CD4-positive, alpha-beta memory T cell (primary cell): ENCODE results near the gene EXD2. TPM values are rescaled to one million over a fixed set of nuclear protein-coding genes. Genes with fewer than 3 reads are reported as not detected.

ENCODE experiments used
- CTCF ChIA-PET: fragments of 350-600 bp; sonication (Branson Sonifier 250); formaldehyde crosslinking; loops from one replicate; lab custom pipeline; 2021; ENCODE audit warnings: inconsistent platforms; ENCODE audit not compliant: partially characterized antibody; lab: Charles Lee
- POLR2A ChIA-PET: fragments of 350-600 bp; sonication (Branson Sonifier 250); formaldehyde crosslinking; loops from one replicate; lab custom pipeline; 2021; ENCODE audit not compliant: partially characterized antibody; lab: Charles Lee
- DNase-seq, 5 donors: peaks; one replicate each; pipeline versions ENCODE4 v3.0.0 to v3.0.0-alpha.2; 2020 to 2022; ENCODE audit warnings: mixed read lengths in 1 of 5
- H3K27ac ChIP-seq: one replicate; pipeline ENCODE4 v1.7.0; 2013; ENCODE audit warnings: low read depth, low read length
- H3K27me3 ChIP-seq: 2 replicates; pipeline ENCODE4 v1.7.0; 2013; ENCODE audit warnings: mild to moderate bottlenecking, low read length, moderate library complexity; ENCODE audit not compliant: insufficient read depth
- H3K36me3 ChIP-seq: 2 replicates; pipeline ENCODE4 v1.7.0; 2013; ENCODE audit warnings: mild to moderate bottlenecking, low read length, moderate library complexity; ENCODE audit not compliant: insufficient read depth
- H3K4me1 ChIP-seq: 2 replicates; pipeline ENCODE4 v1.7.0; 2013; ENCODE audit warnings: mild to moderate bottlenecking, low read length, moderate library complexity; ENCODE audit not compliant: insufficient read depth
- H3K4me3 ChIP-seq, 2 donors: one replicate each; pipeline ENCODE4 v1.7.0; 2013; ENCODE audit warnings: low read length in 2 of 2, mild to moderate bottlenecking in 1 of 2
- H3K9me3 ChIP-seq, 2 donors: one replicate each; pipeline ENCODE4 v1.7.0; 2013; ENCODE audit warnings: low read length in 2 of 2, control low read depth in 1 of 2; ENCODE audit not compliant: control insufficient read depth in 1 of 2
- H3K27ac Mint-ChIP-seq, 7 donors: one replicate each; pipeline ENCODE4 v1.8.0; 2020 to 2021; ENCODE audit warnings: mixed read lengths in 7 of 7, mild to moderate bottlenecking in 6 of 7, inconsistent platforms in 3 of 7, moderate library complexity in 3 of 7
- H3K27me3 Mint-ChIP-seq, 2 donors: one replicate each; pipeline ENCODE4 v1.8.0; 2020 to 2021; ENCODE audit warnings: mixed read lengths in 2 of 2
- H3K36me3 Mint-ChIP-seq, 2 donors: one replicate each; pipeline ENCODE4 v1.8.0; 2020 to 2021; ENCODE audit warnings: mixed read lengths in 2 of 2, inconsistent platforms in 1 of 2, mild to moderate bottlenecking in 1 of 2
- H3K4me1 Mint-ChIP-seq, 4 donors: one replicate each; pipeline ENCODE4 v1.8.0; 2020 to 2021; ENCODE audit warnings: mixed read lengths in 4 of 4, mild to moderate bottlenecking in 1 of 4
- H3K4me3 Mint-ChIP-seq, 8 donors: one replicate each; pipeline ENCODE4 v1.8.0; 2020 to 2021; ENCODE audit warnings: mixed read lengths in 8 of 8, mild to moderate bottlenecking in 7 of 8, moderate library complexity in 6 of 8, inconsistent platforms in 3 of 8
- H3K9me3 Mint-ChIP-seq, 8 donors: one replicate each; pipeline ENCODE4 v1.8.0; 2020 to 2021; ENCODE audit warnings: mixed read lengths in 8 of 8, mild to moderate bottlenecking in 5 of 8, inconsistent platforms in 3 of 8, moderate library complexity in 1 of 8
- intact Hi-C: fragments of 100-400 bp; cut with micrococcal nuclease; formaldehyde crosslinking; loops from one replicate; pipeline ENCODE4 v1.15.1; 2023
- polyA plus RNA-seq, 2 donors: library from polyadenylated mRNA; unstranded; fragments of 300-500 nt; fragmentation: Illumina TruSeq; gene quantifications; one replicate each; pipeline ENCODE4 v1.2.3, GENCODE V29; 2021
- total RNA-seq, 2 experiments: library from RNA; stranded (reverse); gene quantifications; one replicate each; pipeline ENCODE4 v1.2.3, GENCODE V29; 2021

The EXD2 gene
- total and polyA plus RNA-seq, 4 experiments from 2014 or later: 4.6 to 15.7 (median 11.6) TPM

DNA sequence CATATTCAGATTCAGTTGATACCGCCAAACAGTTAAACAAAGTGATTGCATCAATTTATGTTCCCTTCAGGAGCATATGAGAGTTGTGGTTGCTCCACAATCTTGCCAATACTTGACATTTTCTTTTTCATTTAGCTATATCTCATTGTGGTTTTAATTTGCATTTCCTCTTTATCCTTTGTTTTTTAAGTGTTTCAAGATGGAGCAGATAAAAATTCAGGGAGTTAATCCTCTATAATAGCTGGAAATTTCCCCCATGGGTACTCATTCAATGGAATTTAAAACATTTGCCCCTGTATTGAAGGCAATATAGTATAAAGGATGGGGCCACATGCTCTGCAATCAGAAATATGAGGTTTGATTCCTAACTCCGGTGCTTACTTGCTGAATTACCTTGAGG lies 1.1 kb upstream of the EXD2 start:
- no peak for DNase-seq
- no peak overlapping the region for H3K4me3 ChIP-seq
- Mint-ChIP-seq H3K27ac (no peak overlapping the region), H3K9me3 (no peaks in the 10 kb centered on the region), H3K4me3 (peak overlapping the region in 4 of 8 donors; percentile 1 to 97 (median 51)), H3K27me3 (peaks cover 0 to 1% of the 10 kb centered on the region in 2 donors), H3K4me1 (peaks cover 13 to 25% (median 19%) of the 10 kb centered on the region in 4 donors), H3K36me3 (peaks cover 0 to 3% of the 10 kb centered on the region in 2 donors)
- peaks cover 10% of the 10 kb centered on the region for H3K4me1 ChIP-seq
- no peaks in the 10 kb centered on the region for H3K27me3 ChIP-seq
- no peak overlapping the region for H3K27ac ChIP-seq
- no peaks in the 10 kb centered on the region for H3K36me3 ChIP-seq
- no peaks in the 10 kb centered on the region for H3K9me3 ChIP-seq
- ChIA-PET POLR2A (interaction anchor here (1.0 to 3.7 kb wide), 3 partner anchors 38 to 577 kb away, joined by 3 to 78 read pairs (median 3); partner anchors contain the start of genes DCAF5 and SRSF5), CTCF (interaction anchor here (1.2 to 3.3 kb wide), 2 partner anchors 10 to 39 kb away, joined by 3 to 19 read pairs; no protein-coding TSS in a partner anchor)
- intact Hi-C loops: loop anchor here (5.0 kb wide), 1 partner anchor 207 kb away; the partner anchor contains the start of genes ERH and SLC39A9

DNA sequence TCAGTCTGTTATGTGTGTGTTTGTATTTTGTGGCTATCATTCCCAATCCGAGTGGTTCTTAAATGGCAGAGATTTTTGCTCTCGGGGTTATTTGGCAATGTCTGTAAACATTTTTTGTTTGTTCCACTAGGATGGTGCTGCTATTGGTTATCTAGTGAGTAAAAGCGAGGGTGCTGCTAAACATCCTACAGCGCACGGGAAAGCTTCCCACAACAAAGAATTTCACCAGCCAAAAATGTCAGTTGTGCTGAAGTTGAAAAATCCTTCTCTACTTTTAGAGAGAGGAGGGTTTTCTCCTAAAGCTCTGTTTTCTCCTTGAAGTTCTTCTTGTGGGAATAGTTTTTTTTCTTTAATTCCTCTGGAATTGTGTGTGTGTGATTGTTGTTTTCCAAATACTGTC lies 2.4 kb downstream of the EXD2 start:
- H3K27me3 Mint-ChIP-seq: no peaks in the 10 kb centered on the region

DNA sequence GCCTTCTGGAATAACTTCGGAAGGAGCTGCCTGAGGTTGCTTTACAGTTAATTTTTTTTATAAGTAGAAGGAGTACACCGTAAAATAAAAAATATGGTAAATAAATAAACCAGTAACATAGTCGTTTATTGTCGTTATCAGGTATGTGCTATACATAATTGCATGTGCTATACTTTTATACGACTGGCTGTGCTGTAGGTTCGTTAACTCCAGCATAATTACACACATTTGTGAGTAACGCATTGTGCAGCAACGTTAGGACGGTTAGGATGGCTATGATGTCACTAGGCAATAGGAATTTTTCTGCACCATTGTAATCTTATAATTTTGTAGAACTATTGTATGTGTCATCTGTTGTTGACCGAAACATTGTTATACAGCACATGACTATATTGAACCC lies 8.5 kb downstream of the EXD2 start:
- CTCF ChIA-PET: interaction anchor here (1.1 to 1.3 kb wide), 2 partner anchors 9 to 49 kb away, joined by 3 to 5 read pairs; partner anchors contain the start of gene EXD2
- Mint-ChIP-seq H3K27me3 (no peaks in the 10 kb centered on the region), H3K36me3 (peaks cover 0 to 4% of the 10 kb centered on the region in 2 donors), H3K4me3 (no peak overlapping the region), H3K4me1 (peaks cover 0 to 6% (median 5%) of the 10 kb centered on the region in 4 donors), H3K9me3 (no peaks in the 10 kb centered on the region), H3K27ac (no peak overlapping the region)
- Histone ChIP-seq H3K27me3 (no peaks in the 10 kb centered on the region), H3K9me3 (no peaks in the 10 kb centered on the region), H3K4me3 (no peak overlapping the region), H3K36me3 (no peaks in the 10 kb centered on the region), H3K4me1 (no peaks in the 10 kb centered on the region), H3K27ac (no peak overlapping the region)
- intact Hi-C loops: no loop called here
- POLR2A ChIA-PET: interaction anchor here (0.9 kb wide), 1 partner anchor 568 kb away, joined by 3 read pairs; no protein-coding TSS in a partner anchor
- DNase-seq: no peak

More for the DNA sequence above, 2.4 kb downstream of the EXD2 start:
- H3K4me3 ChIP-seq: no peak overlapping the region
- no peaks in the 10 kb centered on the region for H3K27me3 ChIP-seq
- no peaks in the 10 kb centered on the region for H3K9me3 ChIP-seq
- Mint-ChIP-seq H3K4me1 (peaks cover 20 to 26% (median 23%) of the 10 kb centered on the region in 4 donors), H3K4me3 (peak overlapping the region in 3 of 8 donors; percentile 57 to 77 (median 65)), H3K9me3 (no peaks in the 10 kb centered on the region), H3K27ac (peak overlapping the region in 2 of 7 donors; percentile 13 to 29), H3K36me3 (peaks cover 0 to 5% of the 10 kb centered on the region in 2 donors)
- no peak overlapping the region for H3K27ac ChIP-seq
- H3K4me1 ChIP-seq: peaks cover 10% of the 10 kb centered on the region
- intact Hi-C loops: loop anchor here (5.0 kb wide), 1 partner anchor 204 kb away; the partner anchor contains the start of genes ERH and SLC39A9
- H3K36me3 ChIP-seq: no peaks in the 10 kb centered on the region
- ChIA-PET POLR2A (no interaction called here), CTCF (interaction anchor here (0.5 to 1.0 kb wide), 2 partner anchors 64 to 1249 kb away, joined by 3 read pairs; no protein-coding TSS in a partner anchor)
- DNase-seq: no peak

DNA sequence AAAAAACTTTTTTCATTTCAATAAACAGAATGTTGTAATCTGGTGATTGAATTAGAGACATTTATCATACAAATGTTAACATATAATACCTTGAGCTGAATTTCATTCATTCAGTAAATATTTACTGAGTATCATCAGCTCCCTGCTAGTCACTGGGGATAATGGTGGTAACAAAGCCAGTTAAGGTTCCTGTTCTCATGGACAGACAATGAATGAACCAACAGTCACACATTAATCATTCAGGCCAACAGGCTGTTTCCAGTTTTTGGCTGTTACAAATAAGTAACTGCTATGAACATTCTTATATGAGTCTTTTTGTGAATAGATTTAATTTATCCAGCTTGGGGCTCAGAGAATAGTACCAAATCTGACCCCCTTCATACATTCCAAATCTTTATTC lies 13.5 kb downstream of the EXD2 start:
- no peak for DNase-seq
- Histone ChIP-seq H3K9me3 (no peaks in the 10 kb centered on the region), H3K36me3 (peaks cover under 1% of the 10 kb centered on the region), H3K4me1 (no peaks in the 10 kb centered on the region), H3K27me3 (no peaks in the 10 kb centered on the region), H3K27ac (no peak overlapping the region), H3K4me3 (no peak overlapping the region)
- no peak overlapping the region for H3K4me3 Mint-ChIP-seq
- intact Hi-C loops: no loop called here
- no peak overlapping the region for H3K27ac Mint-ChIP-seq
- H3K9me3 Mint-ChIP-seq: no peaks in the 10 kb centered on the region
- POLR2A ChIA-PET: no interaction called here
- no peaks in the 10 kb centered on the region for H3K4me1 Mint-ChIP-seq
- CTCF ChIA-PET: interaction anchor here (0.7 kb wide), 1 partner anchor 75 kb away, joined by 3 read pairs; no protein-coding TSS in a partner anchor
- no peaks in the 10 kb centered on the region for H3K27me3 Mint-ChIP-seq
- H3K36me3 Mint-ChIP-seq: peaks cover 7 to 8% of the 10 kb centered on the region in 2 donors

DNA sequence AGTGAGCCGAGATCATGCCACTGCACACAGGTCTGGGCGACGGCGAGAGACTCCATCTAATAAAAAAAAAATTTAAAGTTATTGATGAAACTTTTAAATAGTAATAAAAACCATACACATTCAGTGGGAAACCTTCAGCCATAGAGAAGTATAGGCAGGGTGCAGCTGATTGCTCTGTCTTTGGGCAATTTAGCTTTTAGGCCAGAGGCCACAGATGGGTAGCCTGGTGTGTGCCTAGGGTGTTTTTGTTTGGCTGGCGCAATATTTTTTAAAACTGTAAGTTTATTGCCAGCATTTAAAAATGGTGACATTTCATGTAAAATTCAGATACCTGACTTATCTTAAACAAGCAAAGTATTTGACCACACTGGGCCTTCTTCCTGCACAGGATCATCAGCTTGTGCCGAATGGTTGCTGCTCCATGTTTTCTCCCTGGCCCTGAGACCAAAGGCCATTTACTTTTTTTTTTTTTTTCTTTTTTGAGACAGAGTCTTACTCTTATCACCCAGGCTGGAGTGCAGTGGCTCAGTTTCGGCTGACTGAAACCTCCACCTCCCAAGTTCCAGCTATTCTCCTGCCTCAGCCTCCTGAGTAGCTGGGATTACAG lies 16.2 kb downstream of the EXD2 start:
- peaks cover 0 to 2% (median 0%) of the 10 kb centered on the region in 4 donors for H3K4me1 Mint-ChIP-seq
- H3K27me3 Mint-ChIP-seq: no peaks in the 10 kb centered on the region
- Histone ChIP-seq H3K27ac (no peak overlapping the region), H3K9me3 (no peaks in the 10 kb centered on the region), H3K36me3 (peaks cover 4% of the 10 kb centered on the region), H3K4me3 (no peak overlapping the region), H3K4me1 (no peaks in the 10 kb centered on the region), H3K27me3 (no peaks in the 10 kb centered on the region)
- ChIA-PET POLR2A (no interaction called here), CTCF (interaction anchor here (0.6 kb wide), 1 partner anchor 45 kb away, joined by 4 read pairs; no protein-coding TSS in a partner anchor)
- intact Hi-C loops: no loop called here
- no peaks in the 10 kb centered on the region for H3K9me3 Mint-ChIP-seq
- no peak overlapping the region for H3K27ac Mint-ChIP-seq
- H3K36me3 Mint-ChIP-seq: peaks cover 13 to 23% of the 10 kb centered on the region in 2 donors
- DNase-seq: no peak
- H3K4me3 Mint-ChIP-seq: no peak overlapping the region

DNA sequence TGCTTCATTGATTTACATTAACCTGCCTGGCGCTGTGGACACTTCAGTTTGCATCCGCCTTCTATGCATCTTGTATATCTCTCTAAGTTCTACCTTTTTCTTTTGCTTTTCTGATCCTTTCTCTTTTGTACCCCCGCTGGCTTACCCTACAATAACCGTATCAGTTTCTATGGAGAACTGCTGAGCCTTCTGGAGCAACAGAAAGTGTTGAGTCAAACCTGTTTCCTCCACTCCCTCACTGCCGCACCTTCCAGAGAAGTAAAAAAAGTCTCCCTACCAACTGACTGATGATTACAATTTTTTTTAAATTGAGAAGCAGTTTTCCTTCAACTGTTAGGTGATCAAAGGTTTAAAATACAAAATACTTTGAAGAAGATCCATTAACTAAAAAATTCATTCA lies 17.4 kb downstream of the EXD2 start:
- POLR2A ChIA-PET: no interaction called here
- no peaks in the 10 kb centered on the region for H3K4me1 ChIP-seq
- H3K9me3 ChIP-seq: no peaks in the 10 kb centered on the region
- CTCF ChIA-PET: no interaction called here
- Mint-ChIP-seq H3K27me3 (no peaks in the 10 kb centered on the region), H3K4me3 (no peak overlapping the region), H3K4me1 (peaks cover 0 to 2% (median 0%) of the 10 kb centered on the region in 4 donors), H3K36me3 (peaks cover 14 to 22% of the 10 kb centered on the region in 2 donors), H3K27ac (no peak overlapping the region), H3K9me3 (no peaks in the 10 kb centered on the region)
- no peak overlapping the region for H3K27ac ChIP-seq
- H3K36me3 ChIP-seq: peaks cover 4% of the 10 kb centered on the region
- DNase-seq: no peak
- no peaks in the 10 kb centered on the region for H3K27me3 ChIP-seq
- no peak overlapping the region for H3K4me3 ChIP-seq
- intact Hi-C loops: no loop called here

DNA sequence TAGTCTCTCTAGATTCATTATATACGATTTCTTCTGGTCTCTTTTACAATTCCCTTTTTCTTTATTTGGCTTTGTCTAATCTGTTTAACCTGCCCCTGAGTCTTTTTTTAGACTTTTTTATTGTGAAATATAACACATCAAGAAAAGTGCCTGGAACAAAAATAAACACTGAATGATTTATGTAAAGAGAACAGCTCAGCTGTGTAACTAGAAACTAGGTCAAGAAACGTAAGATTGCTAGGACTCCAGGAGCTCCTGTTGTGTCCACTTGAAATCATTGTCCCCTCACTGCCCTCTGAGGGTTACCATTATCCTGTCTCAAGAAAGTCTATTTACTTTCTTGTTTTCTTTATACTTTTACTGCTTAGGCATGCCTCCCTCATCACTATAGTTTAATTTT lies 23.1 kb downstream of the EXD2 start:
- Mint-ChIP-seq H3K27ac (no peak overlapping the region), H3K4me1 (peaks cover 0 to 4% (median under 1%) of the 10 kb centered on the region in 4 donors), H3K27me3 (no peaks in the 10 kb centered on the region), H3K9me3 (peaks cover 0 to 2% (median 0%) of the 10 kb centered on the region in 8 donors), H3K36me3 (peaks cover 35 to 36% of the 10 kb centered on the region in 2 donors), H3K4me3 (no peak overlapping the region)
- Histone ChIP-seq H3K9me3 (no peaks in the 10 kb centered on the region), H3K27ac (no peak overlapping the region), H3K4me3 (no peak overlapping the region), H3K36me3 (peaks cover 4% of the 10 kb centered on the region), H3K27me3 (no peaks in the 10 kb centered on the region), H3K4me1 (no peaks in the 10 kb centered on the region)
- no peak for DNase-seq
- intact Hi-C loops: no loop called here
- CTCF ChIA-PET: interaction anchor here (0.9 kb wide), 1 partner anchor 85 kb away, joined by 3 read pairs; no protein-coding TSS in a partner anchor
- POLR2A ChIA-PET: interaction anchor here (1.7 kb wide), 1 partner anchor 12 kb away, joined by 3 read pairs; no protein-coding TSS in a partner anchor
